Adrenal gland (tissue), 5 donors: Measurements from ENCODE around the gene C16orf78.

Experiments used
- CTCF ChIP-seq, 6 experiments: fragments of 450-650 bp in 4 of 6; fragments of 200-600 bp in 2 of 6; sonication (generic) in 1 of 6; IDR thresholded peaks; 1 replicate in 5 of 6; 2 replicates in 1 of 6; pipeline versions ENCODE4 v1.5.1 to v1.8.0; 2016 to 2021; ENCODE audit warnings: antibody characterized with exemption in 6 of 6, mild to moderate bottlenecking in 2 of 6, moderate library complexity in 1 of 6
- POLR2A ChIP-seq, 2 donors: fragments of 450-650 bp; IDR thresholded peaks; one replicate each; pipeline ENCODE4 v1.6.1; 2017; ENCODE audit warnings: antibody characterized with exemption in 2 of 2, mild to moderate bottlenecking in 2 of 2, moderate library complexity in 1 of 2
- donor health status: DM: no; HTN: no; CAD: no.

- TF ChIP-seq POLR2A (IDR thresholded peaks at IDR 0.05) (no peak), CTCF (IDR thresholded peaks at IDR 0.05) (no peak)
Observed at GRCh38 chr16:49333259-49333597, 40.4 kb upstream of the C16orf78 start.
